ENCODE measurements around the gene CACNA1E. TPM values are rescaled to one million over a fixed set of nuclear protein-coding genes. Genes with fewer than 3 reads are reported as not detected.

Gene CACNA1E
- total RNA-seq, 1 donor from 2014 or later: not detected

- TF ChIP-seq POLR2A (IDR thresholded peaks at IDR 0.05) (no peak), POLR2AphosphoS5 (IDR thresholded peaks at IDR 0.05; ENCODE audit: insufficient read depth in 1 of 2, low read depth in 1 of 2) (no peak), CTCF (IDR thresholded peaks at IDR 0.05) (no peak)
- H3K27me3 ChIP-seq: no peaks in the 10 kb centered on the region
- no peaks in the 10 kb centered on the region for H3K9me3 ChIP-seq
- H3K4me3 ChIP-seq: no peak overlapping the region
- intact Hi-C loops (cut with DNase I): no loop called here
- H3K36me3 ChIP-seq: no peaks in the 10 kb centered on the region
- DNase-seq (ENCODE audit: extremely low spot score in 2 of 2): no peak
- H3K4me1 ChIP-seq: no peaks in the 10 kb centered on the region
- no peak overlapping the region for H3K27ac ChIP-seq
Observed at GRCh38 chr1:181772714-181773113, 289.4 kb downstream of the CACNA1E start.

- H3K36me3 ChIP-seq: no peaks in the 10 kb centered on the region
- H3K4me1 ChIP-seq: no peaks in the 10 kb centered on the region
- intact Hi-C loops (cut with DNase I): no loop called here
- no peak overlapping the region for H3K27ac ChIP-seq
- no peak overlapping the region for H3K4me3 ChIP-seq
- H3K27me3 ChIP-seq: no peaks in the 10 kb centered on the region
- TF ChIP-seq POLR2A (IDR thresholded peaks at IDR 0.05) (no peak), POLR2AphosphoS5 (IDR thresholded peaks at IDR 0.05; ENCODE audit: insufficient read depth in 1 of 2, low read depth in 1 of 2) (no peak), CTCF (IDR thresholded peaks at IDR 0.05) (no peak)
- H3K9me3 ChIP-seq: no peaks in the 10 kb centered on the region
- no peak for DNase-seq (ENCODE audit: extremely low spot score in 2 of 2)
Observed at GRCh38 chr1:181776044-181776443, 292.7 kb downstream of the CACNA1E start.

- Histone ChIP-seq H3K36me3 (no peaks in the 10 kb centered on the region), H3K4me3 (no peak overlapping the region), H3K27me3 (no peaks in the 10 kb centered on the region), H3K27ac (no peak overlapping the region), H3K9me3 (no peaks in the 10 kb centered on the region), H3K4me1 (no peaks in the 10 kb centered on the region)
- TF ChIP-seq POLR2AphosphoS5 (IDR thresholded peaks at IDR 0.05; ENCODE audit: insufficient read depth in 1 of 2, low read depth in 1 of 2) (no peak), CTCF (IDR thresholded peaks at IDR 0.05) (no peak), POLR2A (IDR thresholded peaks at IDR 0.05) (no peak)
- DNase-seq (ENCODE audit: extremely low spot score in 2 of 2): no peak
- intact Hi-C loops (cut with DNase I): no loop called here
Observed at GRCh38 chr1:181777286-181777685, 294.0 kb downstream of the CACNA1E start.

GRCh38 chr1:181777812-181778211 is 294.5 kb downstream of the CACNA1E start:
- DNase-seq (ENCODE audit: extremely low spot score in 2 of 2): no peak
- TF ChIP-seq POLR2AphosphoS5 (IDR thresholded peaks at IDR 0.05; ENCODE audit: insufficient read depth in 1 of 2, low read depth in 1 of 2) (no peak), CTCF (IDR thresholded peaks at IDR 0.05) (no peak), POLR2A (IDR thresholded peaks at IDR 0.05) (no peak)
- intact Hi-C loops (cut with DNase I): no loop called here
- Histone ChIP-seq H3K27me3 (no peaks in the 10 kb centered on the region), H3K4me1 (no peaks in the 10 kb centered on the region), H3K4me3 (no peak overlapping the region), H3K9me3 (no peaks in the 10 kb centered on the region), H3K36me3 (no peaks in the 10 kb centered on the region), H3K27ac (no peak overlapping the region)

- intact Hi-C loops (cut with DNase I): no loop called here
- H3K9me3 ChIP-seq: no peaks in the 10 kb centered on the region
Observed at GRCh38 chr1:181778640-181779260, 295.4 kb downstream of the CACNA1E start.

More at GRCh38 chr1:181778640-181779260, 295.4 kb downstream of the CACNA1E start:
- H3K4me1 ChIP-seq: no peaks in the 10 kb centered on the region
- H3K27ac ChIP-seq: no peak overlapping the region
- H3K4me3 ChIP-seq: no peak overlapping the region
- H3K36me3 ChIP-seq: no peaks in the 10 kb centered on the region
- DNase-seq (ENCODE audit: extremely low spot score in 2 of 2): no peak
- TF ChIP-seq POLR2AphosphoS5 (IDR thresholded peaks at IDR 0.05; ENCODE audit: insufficient read depth in 1 of 2, low read depth in 1 of 2) (no peak), POLR2A (IDR thresholded peaks at IDR 0.05) (no peak), CTCF (IDR thresholded peaks at IDR 0.05) (no peak)
- H3K27me3 ChIP-seq: no peaks in the 10 kb centered on the region
